Activated CD8-positive, alpha-beta T cell treated with anti-CD3 and anti-CD28 coated beads for 36 hours (primary cell): ENCODE results near the gene ARHGAP26. TPM values are rescaled to one million over a fixed set of nuclear protein-coding genes. Genes with fewer than 3 reads are reported as not detected.

ENCODE experiments used
- ATAC-seq: fragments of 200-7000 bp; cut with Tn5 transposase; one replicate; pipeline ENCODE4 v1.10.0; 2021; ENCODE audit warnings: mild to moderate bottlenecking, moderate library complexity
- CTCF ChIA-PET: fragments of 350-600 bp; sonication (Branson Sonifier 250); formaldehyde crosslinking; loops from one replicate; lab custom pipeline; 2021; ENCODE audit warnings: antibody characterized with exemption; lab: Charles Lee
- POLR2A ChIA-PET: fragments of 350-600 bp; sonication (Branson Sonifier 250); formaldehyde crosslinking; loops from one replicate; lab custom pipeline; 2021; ENCODE audit warnings: antibody characterized with exemption; lab: Charles Lee
- DNase-seq: peaks from one replicate; pipeline ENCODE4 v3.0.0-alpha.2; 2020
- H3K27ac Mint-ChIP-seq: one replicate; pipeline ENCODE4 v1.8.0; 2021; ENCODE audit warnings: mild to moderate bottlenecking, mixed read lengths
- H3K27me3 Mint-ChIP-seq: one replicate; pipeline ENCODE4 v1.8.0; 2021; ENCODE audit warnings: mixed read lengths
- H3K36me3 Mint-ChIP-seq: one replicate; pipeline ENCODE4 v1.8.0; 2021; ENCODE audit warnings: low read depth, mixed read lengths
- H3K4me1 Mint-ChIP-seq: one replicate; pipeline ENCODE4 v1.8.0; 2021; ENCODE audit warnings: low read depth, mixed read lengths
- H3K4me3 Mint-ChIP-seq: one replicate; pipeline ENCODE4 v1.8.0; 2021; ENCODE audit warnings: mild to moderate bottlenecking, moderate library complexity, mixed read lengths
- H3K9me3 Mint-ChIP-seq: one replicate; pipeline ENCODE4 v1.8.0; 2021; ENCODE audit warnings: mixed read lengths
- CTCF ChIP-seq: fragments of 200-600 bp; IDR thresholded peaks from one replicate; pipeline ENCODE4 v1.8.0; 2022; ENCODE audit warnings: antibody characterized with exemption, mild to moderate bottlenecking
- intact Hi-C: fragments of 100-400 bp; cut with micrococcal nuclease; formaldehyde crosslinking; loops from one replicate; pipeline ENCODE4 v1.10.0; 2022
- total RNA-seq, 2 experiments: library from RNA; stranded (reverse); gene quantifications; one replicate each; pipeline ENCODE4 v1.2.3, GENCODE V29; 2021

ARHGAP26 gene
- total RNA-seq, 2 experiments from 2014 or later: 12.7 to 18.0 TPM

GRCh38 chr5:142852416-142853198 is 82.4 kb downstream of the ARHGAP26 start:
- ChIA-PET POLR2A (interaction anchor here (1.3 kb wide), 1 partner anchor 7 kb away, joined by 3 read pairs; no protein-coding TSS in a partner anchor), CTCF (interaction anchor here (0.8 to 2.4 kb wide), 8 partner anchors 11 to 140 kb away, joined by 3 to 9 read pairs (median 6); no protein-coding TSS in a partner anchor)
- H3K4me3 Mint-ChIP-seq: no peak overlapping the region
- H3K27ac Mint-ChIP-seq: no peak overlapping the region
- no peaks in the 10 kb centered on the region for H3K9me3 Mint-ChIP-seq
- intact Hi-C loops: no loop called here
- no peak for DNase-seq
- no peaks in the 10 kb centered on the region for H3K36me3 Mint-ChIP-seq
- H3K4me1 Mint-ChIP-seq: peaks cover 50% of the 10 kb centered on the region
- H3K27me3 Mint-ChIP-seq: no peaks in the 10 kb centered on the region
- no peak for ATAC-seq
- TF ChIP-seq CTCF: no peak

- Mint-ChIP-seq H3K27ac (no peak overlapping the region), H3K4me1 (peaks cover 46% of the 10 kb centered on the region), H3K4me3 (no peak overlapping the region), H3K9me3 (no peaks in the 10 kb centered on the region), H3K36me3 (no peaks in the 10 kb centered on the region), H3K27me3 (no peaks in the 10 kb centered on the region)
- DNase-seq (no peak), ATAC-seq (no peak)
- no peak for TF ChIP-seq CTCF
- ChIA-PET POLR2A (interaction anchor here (1.0 to 1.3 kb wide), 2 partner anchors 8 to 32 kb away, joined by 3 read pairs; no protein-coding TSS in a partner anchor), CTCF (interaction anchor here (0.9 to 1.9 kb wide), 9 partner anchors 11 to 260 kb away, joined by 3 to 9 read pairs (median 4); no protein-coding TSS in a partner anchor)
- intact Hi-C loops: no loop called here
These were observed 83.5 kb downstream of the ARHGAP26 start for GRCh38 chr5:142853682-142854081.

- TF ChIP-seq CTCF: no peak
- Mint-ChIP-seq H3K4me3 (no peak overlapping the region), H3K27ac (no peak overlapping the region), H3K9me3 (no peaks in the 10 kb centered on the region), H3K27me3 (no peaks in the 10 kb centered on the region), H3K4me1 (peaks cover 41% of the 10 kb centered on the region), H3K36me3 (no peaks in the 10 kb centered on the region)
- ChIA-PET CTCF (interaction anchor here (1.1 kb wide), 1 partner anchor 108 kb away, joined by 3 read pairs; no protein-coding TSS in a partner anchor), POLR2A (interaction anchor here (1.7 kb wide), 1 partner anchor 10 kb away, joined by 5 read pairs; no protein-coding TSS in a partner anchor)
- intact Hi-C loops: no loop called here
- DNase-seq: no peak
- no peak for ATAC-seq
These were observed 86.1 kb downstream of the ARHGAP26 start for GRCh38 chr5:142856269-142856782.

GRCh38 chr5:142857405-142857804 is 87.2 kb downstream of the ARHGAP26 start:
- Mint-ChIP-seq H3K27me3 (no peaks in the 10 kb centered on the region), H3K36me3 (no peaks in the 10 kb centered on the region), H3K4me1 (peaks cover 36% of the 10 kb centered on the region), H3K4me3 (no peak overlapping the region), H3K27ac (no peak overlapping the region), H3K9me3 (no peaks in the 10 kb centered on the region)
- ATAC-seq (no peak), DNase-seq (no peak)
- POLR2A ChIA-PET: interaction anchor here (1.7 kb wide), 1 partner anchor 12 kb away, joined by 5 read pairs; no protein-coding TSS in a partner anchor
- intact Hi-C loops: no loop called here
- CTCF ChIA-PET: interaction anchor here (1.0 kb wide), 1 partner anchor 22 kb away, joined by 3 read pairs; no protein-coding TSS in a partner anchor
- no peak for TF ChIP-seq CTCF
